ENCODE measurements around the gene C6orf15.

GRCh38 chr6:31140643-31141042 lies 28.3 kb upstream of the C6orf15 start:
- no peak for TF ChIP-seq CTCF (IDR thresholded peaks at IDR 0.05; ENCODE audit: control extremely low read depth in 1 of 3, insufficient read depth in 1 of 3, low read depth in 1 of 3, low read length in 3 of 3)
- TF ChIP-seq MAX (IDR thresholded peaks at IDR 0.05) = no peak
- no peak for TF ChIP-seq TCF12 (IDR thresholded peaks at IDR 0.05; ENCODE audit: low read depth, low read length)
- TF ChIP-seq CREB1 (IDR thresholded peaks at IDR 0.05) = no peak
- no peak for TF ChIP-seq POLR2A (IDR thresholded peaks at IDR 0.05; ENCODE audit: control extremely low read depth in 1 of 2, low read depth in 2 of 2, low read length in 2 of 2)
- no peak for TF ChIP-seq SIRT6 (IDR thresholded peaks at IDR 0.05; ENCODE audit: low read length)
- no peak for TF ChIP-seq CHD1 (IDR thresholded peaks at IDR 0.05; ENCODE audit: low read depth, low read length)
- TF ChIP-seq EZH2 (IDR thresholded peaks at IDR 0.05; ENCODE audit: low read depth, low read length, severe bottlenecking) = no peak
- TF ChIP-seq MAFK (IDR thresholded peaks at IDR 0.05; ENCODE audit: low read depth, low read length) = no peak
- no peak for TF ChIP-seq RAD21 (IDR thresholded peaks at IDR 0.05 in 1 of 2, conservative IDR thresholded peaks at IDR 0.05 in 1 of 2; ENCODE audit: low read depth in 2 of 2, low read length in 2 of 2)

All from H1 (cell line).